ENCODE data around the gene RPL11. TPM values are rescaled to one million over a fixed set of nuclear protein-coding genes. Genes with fewer than 3 reads are reported as not detected.

RPL11 gene
- total RNA-seq, 1 donor from 2014 or later = 2,503 TPM

- Mint-ChIP-seq H3K4me1 (peaks cover 27% of the 10 kb centered on the region), H3K9me3 (no peaks in the 10 kb centered on the region), H3K4me3 (no peak overlapping the region), H3K36me3 (peaks cover 48% of the 10 kb centered on the region), H3K27ac (no peak overlapping the region), H3K27me3 (ENCODE audit: insufficient read depth, low read depth) (no peaks in the 10 kb centered on the region)
- peaks cover 88% of the 10 kb centered on the region for H4K20me1 ChIP-seq (ENCODE audit: low read depth)
- H3K4me3 ChIP-seq = no peak overlapping the region
- peaks cover 32% of the 10 kb centered on the region for H3K36me3 ChIP-seq
- no peaks in the 10 kb centered on the region for H3K27me3 ChIP-seq
- peaks cover 14% of the 10 kb centered on the region for H3K4me1 ChIP-seq
- H3K4me2 ChIP-seq = no peak overlapping the region
- TF ChIP-seq EZH2 (IDR thresholded peaks at IDR 0.05) (no peak), EZH2phosphoT487 (IDR thresholded peaks at IDR 0.05) (no peak)
- TF ChIP-seq, protein P1, sequence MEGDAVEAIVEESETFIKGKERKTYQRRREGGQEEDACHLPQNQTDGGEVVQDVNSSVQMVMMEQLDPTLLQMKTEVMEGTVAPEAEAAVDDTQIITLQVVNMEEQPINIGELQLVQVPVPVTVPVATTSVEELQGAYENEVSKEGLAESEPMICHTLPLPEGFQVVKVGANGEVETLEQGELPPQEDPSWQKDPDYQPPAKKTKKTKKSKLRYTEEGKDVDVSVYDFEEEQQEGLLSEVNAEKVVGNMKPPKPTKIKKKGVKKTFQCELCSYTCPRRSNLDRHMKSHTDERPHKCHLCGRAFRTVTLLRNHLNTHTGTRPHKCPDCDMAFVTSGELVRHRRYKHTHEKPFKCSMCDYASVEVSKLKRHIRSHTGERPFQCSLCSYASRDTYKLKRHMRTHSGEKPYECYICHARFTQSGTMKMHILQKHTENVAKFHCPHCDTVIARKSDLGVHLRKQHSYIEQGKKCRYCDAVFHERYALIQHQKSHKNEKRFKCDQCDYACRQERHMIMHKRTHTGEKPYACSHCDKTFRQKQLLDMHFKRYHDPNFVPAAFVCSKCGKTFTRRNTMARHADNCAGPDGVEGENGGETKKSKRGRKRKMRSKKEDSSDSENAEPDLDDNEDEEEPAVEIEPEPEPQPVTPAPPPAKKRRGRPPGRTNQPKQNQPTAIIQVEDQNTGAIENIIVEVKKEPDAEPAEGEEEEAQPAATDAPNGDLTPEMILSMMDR (IDR thresholded peaks at IDR 0.05) = no peak
- H3K9ac ChIP-seq = peak overlapping the region; percentile 100
- no peaks in the 10 kb centered on the region for H3K9me3 ChIP-seq (ENCODE audit: low read depth)
- H3F3A ChIP-seq (ENCODE audit: low read depth) = peaks cover 77% of the 10 kb centered on the region
- DNase-seq (ENCODE audit: low spot score) = no peak
- H2AFZ ChIP-seq (replicated peaks) = no peak overlapping the region
- no peak overlapping the region for H3K27ac ChIP-seq
- H3K79me2 ChIP-seq (ENCODE audit: low read depth) = peaks cover 91% of the 10 kb centered on the region
Measured at GRCh38 chr1:23695667-23696066, 4.1 kb downstream of the RPL11 start.

GRCh38 chr1:23696335-23696989, 4.9 kb downstream of the RPL11 start:
- Histone ChIP-seq H3K4me1 (peaks cover 14% of the 10 kb centered on the region), H3K9ac (no peak overlapping the region), H3K27me3 (no peaks in the 10 kb centered on the region), H3K9me3 (ENCODE audit: low read depth) (no peaks in the 10 kb centered on the region), H3F3A (ENCODE audit: low read depth) (peaks cover 83% of the 10 kb centered on the region), H3K4me3 (no peak overlapping the region), H3K4me2 (no peak overlapping the region), H3K27ac (no peak overlapping the region), H4K20me1 (ENCODE audit: low read depth) (peaks cover 94% of the 10 kb centered on the region), H2AFZ (replicated peaks) (no peak overlapping the region), H3K79me2 (ENCODE audit: low read depth) (peaks cover 99% of the 10 kb centered on the region), H3K36me3 (peaks cover 32% of the 10 kb centered on the region)
- Mint-ChIP-seq H3K27ac (no peak overlapping the region), H3K4me1 (peaks cover 27% of the 10 kb centered on the region), H3K4me3 (no peak overlapping the region), H3K9me3 (no peaks in the 10 kb centered on the region), H3K36me3 (peaks cover 48% of the 10 kb centered on the region), H3K27me3 (ENCODE audit: insufficient read depth, low read depth) (no peaks in the 10 kb centered on the region)
- TF ChIP-seq EZH2 (IDR thresholded peaks at IDR 0.05) = no peak
- no peak for TF ChIP-seq EZH2phosphoT487 (IDR thresholded peaks at IDR 0.05)
- TF ChIP-seq, protein P1 (IDR thresholded peaks at IDR 0.05) = no peak
- no peak for DNase-seq (ENCODE audit: low spot score)

DNA sequence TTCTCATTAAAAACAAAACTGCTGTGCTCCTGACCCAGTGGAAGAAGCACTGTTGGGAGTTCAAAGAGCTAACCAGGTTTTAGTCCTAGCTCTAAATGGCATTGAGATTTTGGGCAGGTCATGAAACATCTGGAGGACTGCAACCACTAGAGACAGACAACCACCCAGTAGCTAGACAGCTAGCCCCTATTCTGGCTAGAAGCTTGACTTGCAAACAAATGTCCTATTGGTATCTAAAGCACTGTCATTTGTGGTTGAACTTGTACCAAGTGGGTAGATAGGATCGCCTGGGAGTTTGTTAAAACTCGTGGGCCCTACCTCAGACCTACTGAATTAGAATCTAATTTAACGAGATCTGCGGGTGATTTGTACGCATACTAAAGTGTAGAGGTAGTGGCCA, 6.9 kb downstream of the RPL11 start:
- H3K27ac Mint-ChIP-seq = no peak overlapping the region
- no peak overlapping the region for H3K27ac ChIP-seq
- H3K4me1 Mint-ChIP-seq = peaks cover 14% of the 10 kb centered on the region
- no peaks in the 10 kb centered on the region for H3K9me3 Mint-ChIP-seq
- peaks cover 93% of the 10 kb centered on the region for H3K79me2 ChIP-seq (ENCODE audit: low read depth)
- DNase-seq (ENCODE audit: low spot score) = no peak
- peaks cover 98% of the 10 kb centered on the region for H4K20me1 ChIP-seq (ENCODE audit: low read depth)
- peaks cover 45% of the 10 kb centered on the region for H3K36me3 Mint-ChIP-seq
- peaks cover 5% of the 10 kb centered on the region for H3K4me1 ChIP-seq
- no peak overlapping the region for H3K4me2 ChIP-seq
- H3K9ac ChIP-seq = no peak overlapping the region
- no peak for TF ChIP-seq EZH2 (IDR thresholded peaks at IDR 0.05)
- TF ChIP-seq, protein P1 (IDR thresholded peaks at IDR 0.05) = no peak
- no peak for TF ChIP-seq EZH2phosphoT487 (IDR thresholded peaks at IDR 0.05)
- peaks cover 84% of the 10 kb centered on the region for H3F3A ChIP-seq (ENCODE audit: low read depth)
- no peaks in the 10 kb centered on the region for H3K27me3 ChIP-seq
- H3K4me3 ChIP-seq = no peak overlapping the region
- peaks cover 26% of the 10 kb centered on the region for H3K36me3 ChIP-seq
- H2AFZ ChIP-seq (replicated peaks) = no peak overlapping the region
- no peaks in the 10 kb centered on the region for H3K27me3 Mint-ChIP-seq (ENCODE audit: insufficient read depth, low read depth)
- H3K4me3 Mint-ChIP-seq = no peak overlapping the region
- no peaks in the 10 kb centered on the region for H3K9me3 ChIP-seq (ENCODE audit: low read depth)
